SU-DHL-6 (cell line): ENCODE results near the gene CAP2.
"Not testable (repeated sequence)": the region's sequence is repeated elsewhere in the genome, so short reads cannot be mapped to it uniquely, and the experiment has no call there.

ENCODE experiments used
- H2AFZ ChIP-seq: fragments of 200-600 bp; sonication (generic); 2 replicates; pipeline ENCODE4 v1.6.1; 2014; ENCODE audit warnings: low read depth, mild to moderate bottlenecking, moderate library complexity, mixed read lengths, antibody characterized with exemption, low read length; ENCODE audit not compliant: severe bottlenecking
- H3F3A ChIP-seq: fragments of 200-600 bp; shearing (Covaris generic); 2 replicates; pipeline ENCODE4 v1.6.0; 2016; ENCODE audit warnings: antibody characterized with exemption, mild to moderate bottlenecking; ENCODE audit not compliant: insufficient read depth
- H3K27ac ChIP-seq: fragments of 200-600 bp; sonication (generic); 2 replicates; pipeline ENCODE4 v1.5.1; 2016; ENCODE audit warnings: low read depth, mild to moderate bottlenecking, low read length, moderate library complexity, mixed read lengths
- H3K27me3 ChIP-seq: fragments of 200-600 bp; sonication (generic), shearing (Covaris generic); 2 replicates; pipeline ENCODE4 v1.6.0; 2014; ENCODE audit warnings: mild to moderate bottlenecking, low read length
- H3K36me3 ChIP-seq: fragments of 200-600 bp; sonication (generic); 2 replicates; pipeline ENCODE4 v1.6.1; 2014; ENCODE audit warnings: mild to moderate bottlenecking, low read length, mixed read lengths
- H3K4me2 ChIP-seq: fragments of 300-600, 200-600 bp; shearing (Covaris generic), sonication (generic); 2 replicates; pipeline ENCODE4 v1.6.0; 2014; ENCODE audit warnings: low read length, low read depth, mild to moderate bottlenecking; ENCODE audit not compliant: poor library complexity, severe bottlenecking
- H3K4me3 ChIP-seq: fragments of 200-600 bp; sonication (generic); 2 replicates; pipeline ENCODE4 v1.5.1; 2014; ENCODE audit warnings: antibody characterized with exemption, low read length, mild to moderate bottlenecking, mixed read lengths; ENCODE audit not compliant: insufficient read depth, poor library complexity, severe bottlenecking
- H3K79me2 ChIP-seq: fragments of 200-600 bp; sonication (generic); 2 replicates; pipeline ENCODE4 v1.6.1; 2014; ENCODE audit warnings: mild to moderate bottlenecking, low read length, moderate library complexity; ENCODE audit not compliant: insufficient read depth
- H3K9ac ChIP-seq: fragments of 200-600 bp; sonication (generic); 2 replicates; pipeline ENCODE4 v1.7.0; 2014; ENCODE audit warnings: mild to moderate bottlenecking, low read length
- H3K9me2 ChIP-seq: fragments of 200-600 bp; sonication (generic); replicated peaks from 2 replicates; pipeline ENCODE4 v1.6.1; 2014; ENCODE audit warnings: low read length; ENCODE audit not compliant: insufficient read depth
- H3K9me3 ChIP-seq: fragments of 200-600 bp; sonication (generic); 2 replicates; pipeline ENCODE4 v1.6.1; 2014; ENCODE audit warnings: low read length, mixed read lengths; ENCODE audit not compliant: insufficient read depth
- H4K20me1 ChIP-seq: fragments of 200-600 bp; sonication (generic); 2 replicates; pipeline ENCODE4 v1.6.1; 2014; ENCODE audit warnings: low read depth, mild to moderate bottlenecking, antibody characterized with exemption, low read length, moderate library complexity, mixed read lengths
- EZH2phosphoT487 ChIP-seq: fragments of 200-600 bp; sonication (generic), shearing (Covaris generic); conservative IDR thresholded peaks from 2 replicates; pipeline ENCODE4 v1.6.1; 2018; ENCODE audit warnings: mild to moderate bottlenecking, antibody characterized with exemption, low read length, moderate library complexity, mixed read lengths
- TF ChIP-seq, protein P1 (sequence below): fragments of 200-600 bp; sonication (generic); IDR thresholded peaks from one replicate; pipeline ENCODE4 v1.5.1; 2017; ENCODE audit warnings: antibody characterized with exemption, mild to moderate bottlenecking, low read length, moderate library complexity; ENCODE audit not compliant: insufficient read depth, poor library complexity, severe bottlenecking

Gene CAP2

GRCh38 chr6:17439243-17439993 lies 46.0 kb downstream of the CAP2 start:
- Histone ChIP-seq H3K9me3 (no peaks in the 10 kb centered on the region), H3K79me2 (no peaks in the 10 kb centered on the region), H3K4me2 (no peak overlapping the region), H3K4me3 (no peak overlapping the region), H2AFZ (no peak overlapping the region), H4K20me1 (no peaks in the 10 kb centered on the region), H3K9ac (no peak overlapping the region), H3K27me3 (no peaks in the 10 kb centered on the region), H3K36me3 (no peaks in the 10 kb centered on the region), H3K9me2 (no peaks in the 10 kb centered on the region), H3K27ac (no peak overlapping the region), H3F3A (no peaks in the 10 kb centered on the region)
- TF ChIP-seq, protein P1, sequence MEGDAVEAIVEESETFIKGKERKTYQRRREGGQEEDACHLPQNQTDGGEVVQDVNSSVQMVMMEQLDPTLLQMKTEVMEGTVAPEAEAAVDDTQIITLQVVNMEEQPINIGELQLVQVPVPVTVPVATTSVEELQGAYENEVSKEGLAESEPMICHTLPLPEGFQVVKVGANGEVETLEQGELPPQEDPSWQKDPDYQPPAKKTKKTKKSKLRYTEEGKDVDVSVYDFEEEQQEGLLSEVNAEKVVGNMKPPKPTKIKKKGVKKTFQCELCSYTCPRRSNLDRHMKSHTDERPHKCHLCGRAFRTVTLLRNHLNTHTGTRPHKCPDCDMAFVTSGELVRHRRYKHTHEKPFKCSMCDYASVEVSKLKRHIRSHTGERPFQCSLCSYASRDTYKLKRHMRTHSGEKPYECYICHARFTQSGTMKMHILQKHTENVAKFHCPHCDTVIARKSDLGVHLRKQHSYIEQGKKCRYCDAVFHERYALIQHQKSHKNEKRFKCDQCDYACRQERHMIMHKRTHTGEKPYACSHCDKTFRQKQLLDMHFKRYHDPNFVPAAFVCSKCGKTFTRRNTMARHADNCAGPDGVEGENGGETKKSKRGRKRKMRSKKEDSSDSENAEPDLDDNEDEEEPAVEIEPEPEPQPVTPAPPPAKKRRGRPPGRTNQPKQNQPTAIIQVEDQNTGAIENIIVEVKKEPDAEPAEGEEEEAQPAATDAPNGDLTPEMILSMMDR = no peak
- TF ChIP-seq EZH2phosphoT487 = no peak

- H3K4me3 ChIP-seq, H3K9me2 ChIP-seq, H2AFZ ChIP-seq, H3K27me3 ChIP-seq, H3K9me3 ChIP-seq, H3K79me2 ChIP-seq, H4K20me1 ChIP-seq, H3F3A ChIP-seq, H3K9ac ChIP-seq, H3K36me3 ChIP-seq, H3K4me2 ChIP-seq, H3K27ac ChIP-seq: not testable (repeated sequence)
Measured at GRCh38 chr6:17440811-17441210, 47.4 kb downstream of the CAP2 start.

DNA sequence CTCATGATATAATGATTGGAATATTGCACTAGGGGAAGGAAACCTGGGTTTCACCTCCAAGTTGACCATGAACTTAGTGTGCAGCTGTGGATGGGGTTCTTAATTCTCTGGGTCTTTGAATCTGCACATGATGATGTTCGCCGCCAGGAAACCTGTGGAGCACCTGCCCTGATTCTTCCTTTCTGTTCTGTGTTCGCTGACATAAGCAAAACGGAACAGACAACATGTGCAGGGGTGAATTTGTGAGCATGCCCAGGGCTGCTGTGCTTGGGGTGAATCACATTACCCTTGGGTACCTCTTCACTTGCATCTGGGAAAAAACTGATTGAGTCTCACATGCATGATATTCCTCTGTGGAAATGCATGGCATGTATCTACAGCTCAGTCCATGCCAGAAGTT lies 48.8 kb downstream of the CAP2 start:
- no peaks in the 10 kb centered on the region for H3K9me2 ChIP-seq

GRCh38 chr6:17446713-17447112 lies 53.3 kb downstream of the CAP2 start:
- H3K4me2 ChIP-seq = no peak overlapping the region
- H3K36me3 ChIP-seq = no peaks in the 10 kb centered on the region
- no peak overlapping the region for H3K9ac ChIP-seq
- no peak overlapping the region for H2AFZ ChIP-seq
- no peaks in the 10 kb centered on the region for H3F3A ChIP-seq
- no peak for TF ChIP-seq EZH2phosphoT487
- TF ChIP-seq, protein P1 = no peak
- H3K9me3 ChIP-seq = no peaks in the 10 kb centered on the region
- no peaks in the 10 kb centered on the region for H3K9me2 ChIP-seq
- H3K4me3 ChIP-seq = no peak overlapping the region
- no peaks in the 10 kb centered on the region for H3K79me2 ChIP-seq
- H4K20me1 ChIP-seq = no peaks in the 10 kb centered on the region
- H3K27ac ChIP-seq = no peak overlapping the region
- H3K27me3 ChIP-seq = no peaks in the 10 kb centered on the region

More for the DNA sequence above, 48.8 kb downstream of the CAP2 start:
- TF ChIP-seq, protein P1 = no peak
- no peak for TF ChIP-seq EZH2phosphoT487
- Histone ChIP-seq H3K4me2 (no peak overlapping the region), H3K79me2 (no peaks in the 10 kb centered on the region), H3K27ac (no peak overlapping the region), H3K4me3 (no peak overlapping the region), H3K9ac (no peak overlapping the region), H3F3A (no peaks in the 10 kb centered on the region), H3K9me3 (no peaks in the 10 kb centered on the region), H4K20me1 (no peaks in the 10 kb centered on the region), H2AFZ (no peak overlapping the region), H3K27me3 (no peaks in the 10 kb centered on the region), H3K36me3 (no peaks in the 10 kb centered on the region)
